Transverse colon (tissue), 3 donors: ENCODE data around the gene TIRAP.

Experiments used
- CTCF ChIP-seq, 5 experiments: fragments of 200-600 bp in 3 of 5; fragments of 450-650 bp in 2 of 5; sonication (generic) in 3 of 5; IDR thresholded peaks; 1 replicate in 2 of 5; 2 replicates in 3 of 5; pipeline ENCODE4 v1.5.1; 2016 to 2017; ENCODE audit warnings: antibody characterized with exemption in 5 of 5, inconsistent platforms in 3 of 5, mild to moderate bottlenecking in 2 of 5, moderate library complexity in 1 of 5
- POLR2A ChIP-seq: fragments of 450-650 bp; IDR thresholded peaks from one replicate; pipeline ENCODE4 v1.6.1; 2016; ENCODE audit warnings: antibody characterized with exemption, mild to moderate bottlenecking, moderate library complexity

- TF ChIP-seq POLR2A (no peak), CTCF (IDR thresholded peaks at IDR 0.05) (no peak)
These were observed 56.4 kb downstream of the TIRAP start for GRCh38 chr11:126339073-126339862.
